HepG2 (cell line): Measurements from ENCODE around the gene VARS1. TPM values are rescaled to one million over a fixed set of nuclear protein-coding genes. Genes with fewer than 3 reads are reported as not detected.
A peak's percentile ranks its signal among the peaks of the same experiment; 100 is the strongest.

Experiments
- FOXC1 ChIP-seq: sonication (generic); formaldehyde crosslinking; IDR thresholded peaks from 2 replicates; pipeline ENCODE4 v1.8.0; 2022; ENCODE audit warnings: mild to moderate bottlenecking, missing genetic modification reagents, borderline replicate concordance
- KLF13 ChIP-seq: sonication (generic); formaldehyde crosslinking; IDR thresholded peaks from 2 replicates; pipeline ENCODE4 v1.4.0; 2020; ENCODE audit warnings: mild to moderate bottlenecking, missing genetic modification reagents
- MYC ChIP-seq: sonication (generic); formaldehyde crosslinking; IDR thresholded peaks from 2 replicates; pipeline ENCODE4 v1.9.0; 2021; ENCODE audit warnings: missing genetic modification reagents, borderline replicate concordance
- NR2F2 ChIP-seq: IDR thresholded peaks from 2 replicates; pipeline ENCODE4 v1.6.1; 2012; ENCODE audit warnings: low read depth, inconsistent platforms, borderline replicate concordance
- TFDP1 ChIP-seq: IDR thresholded peaks from 2 replicates; pipeline ENCODE4 v1.6.1; 2016; ENCODE audit warnings: missing compliant biosample characterization, missing genetic modification reagents, borderline replicate concordance
- THAP9 ChIP-seq: sonication (generic); formaldehyde crosslinking; IDR thresholded peaks from 2 replicates; pipeline ENCODE4; 2020; ENCODE audit warnings: missing genetic modification reagents, mild to moderate bottlenecking, borderline replicate concordance
- ZBTB2 ChIP-seq: sonication (generic); formaldehyde crosslinking; IDR thresholded peaks from 2 replicates; pipeline ENCODE4 v1.8.0; 2022; ENCODE audit warnings: low read depth, missing genetic modification reagents
- ZNF800 ChIP-seq: sonication (generic); formaldehyde crosslinking; IDR thresholded peaks from 2 replicates; pipeline ENCODE4 v1.4.0; 2020; ENCODE audit warnings: missing genetic modification reagents
- ZZZ3 ChIP-seq: sonication (generic); formaldehyde crosslinking; IDR thresholded peaks from 2 replicates; pipeline ENCODE4 v1.4.0; 2020; ENCODE audit warnings: missing genetic modification reagents, mild to moderate bottlenecking, borderline replicate concordance
- polyA plus RNA-seq, 8 experiments: library from polyadenylated mRNA; depleted of rRNA in 3 of 8; stranded (reverse) in 7 of 8; unstranded in 1 of 8; fragments of >200 nt; fragmentation: Illumina TruSeq in 4 of 8; extraction: Trizol in 4 of 8; gene quantifications; 2 replicates each; pipeline versions ENCODE4 v1.2.1 to v1.2.3, GENCODE V29; 2011 to 2016; ENCODE audit warnings: low read depth in 4 of 8, missing spikeins in 1 of 8, mixed read lengths in 1 of 8; ENCODE audit not compliant: insufficient read depth in 1 of 8
- total RNA-seq, 5 experiments: library from RNA; depleted of rRNA; stranded (reverse); fragments of >200 nt; fragmentation: Illumina TruSeq; extraction: Trizol; gene quantifications; 2 replicates each; pipeline ENCODE4 v1.2.3, GENCODE V29; 2016; ENCODE audit warnings: low read depth in 1 of 5

Gene VARS1
- total and polyA plus RNA-seq, 2 of the 13 experiments (the other 11 are each of a cell fraction or from before 2014, with no cell fraction given), result 14.7 to 56.1 TPM

GRCh38 chr6:31778193-31778592, 17.4 kb downstream of the VARS1 start (continued):
- TF ChIP-seq TFDP1 (CRISPR knock-in tag) (no peak), ZBTB2 (CRISPR knock-in tag) (no peak), ZNF800 (CRISPR knock-in tag) (no peak), NR2F2 (no peak), ZZZ3 (CRISPR knock-in tag) (no peak), KLF13 (CRISPR knock-in tag) (no peak), MYC (CRISPR knock-in tag) (peak; percentile 64; the same call in 1 of the 2 replicates), FOXC1 (no peak), THAP9 (no peak)
